ENCODE measurements around the gene ZNF592.

Gene ZNF592

GRCh38 chr15:84782346-84782745, 34.0 kb downstream of the ZNF592 start:
- DNase-seq = no peak

GRCh38 chr15:84783493-84784251, 35.3 kb downstream of the ZNF592 start:
- no peak for DNase-seq

GRCh38 chr15:84784262-84784661, 35.9 kb downstream of the ZNF592 start:
- no peak for DNase-seq

- no peak for DNase-seq
Observed at GRCh38 chr15:84785053-84785452, 36.7 kb downstream of the ZNF592 start.

- no peak for DNase-seq
Observed at GRCh38 chr15:84788500-84788899, 40.1 kb downstream of the ZNF592 start.

- no peak for DNase-seq
Observed at GRCh38 chr15:84789762-84790161, 41.4 kb downstream of the ZNF592 start.

- no peak for DNase-seq
Observed at GRCh38 chr15:84790676-84791075, 42.3 kb downstream of the ZNF592 start.

- no peak for DNase-seq
Observed at GRCh38 chr15:84791763-84792162, 43.4 kb downstream of the ZNF592 start.

GRCh38 chr15:84793431-84794161, 45.2 kb downstream of the ZNF592 start:
- no peak for DNase-seq

- DNase-seq = no peak
Observed at GRCh38 chr15:84794162-84794547, 45.8 kb downstream of the ZNF592 start.

- DNase-seq = no peak
Observed at GRCh38 chr15:84795186-84795585, 46.8 kb downstream of the ZNF592 start.

GRCh38 chr15:84797212-84797611, 48.8 kb downstream of the ZNF592 start:
- DNase-seq = no peak

- DNase-seq = no peak
Observed at GRCh38 chr15:84797801-84798200, 49.4 kb downstream of the ZNF592 start.

GRCh38 chr15:84798436-84798946, 50.1 kb downstream of the ZNF592 start:
- DNase-seq = no peak

GRCh38 chr15:84799511-84800187, 51.3 kb downstream of the ZNF592 start:
- no peak for DNase-seq

GRCh38 chr15:84800365-84800806, 52.0 kb downstream of the ZNF592 start:
- no peak for DNase-seq

GRCh38 chr15:84804005-84804900, 55.9 kb downstream of the ZNF592 start:
- DNase-seq = no peak

GRCh38 chr15:84805221-84805620, 56.8 kb downstream of the ZNF592 start:
- DNase-seq = no peak

GRCh38 chr15:84807228-84807627, 58.8 kb downstream of the ZNF592 start:
- peak; percentile 41 for DNase-seq

- DNase-seq = no peak
Observed at GRCh38 chr15:84810073-84810840, 61.9 kb downstream of the ZNF592 start.

- no peak for DNase-seq
Observed at GRCh38 chr15:84811151-84811550, 62.8 kb downstream of the ZNF592 start.

- no peak for DNase-seq
Observed at GRCh38 chr15:84811828-84812227, 63.4 kb downstream of the ZNF592 start.

All from activated CD4-positive, alpha-beta T cell treated with anti-CD3 and anti-CD28 coated beads, Interleukin-2, amount 50 U/mL, for 16 hours (primary cell).